ENCODE measurements around the gene CD2BP2. TPM values are rescaled to one million over a fixed set of nuclear protein-coding genes. Genes with fewer than 3 reads are reported as not detected.
A peak's percentile ranks its signal among the peaks of the same experiment; 100 is the strongest.
"Not testable (repeated sequence)": the region's sequence is repeated elsewhere in the genome, so short reads cannot be mapped to it uniquely, and the experiment has no call there.

Gene CD2BP2
- total RNA-seq, 1 donor = 18.6 TPM

- DNase-seq (ENCODE audit: low read depth in 2 of 3, low spot score in 2 of 3) = no peak
These were observed 7.0 kb downstream of the CD2BP2 start for GRCh38 chr16:30348113-30348512.

- DNase-seq (ENCODE audit: low read depth in 2 of 3, low spot score in 2 of 3) = no peak
These were observed 8.8 kb downstream of the CD2BP2 start for GRCh38 chr16:30346286-30346685.

- not testable (repeated sequence) for DNase-seq (ENCODE audit: low read depth in 2 of 3, low spot score in 2 of 3)
These were observed 11.7 kb downstream of the CD2BP2 start for GRCh38 chr16:30343491-30343820.

- DNase-seq (ENCODE audit: low read depth in 2 of 3, low spot score in 2 of 3) = no peak
These were observed 12.2 kb downstream of the CD2BP2 start for GRCh38 chr16:30342751-30343490.

GRCh38 chr16:30341971-30342370, 13.1 kb downstream of the CD2BP2 start:
- not testable (repeated sequence) for DNase-seq (ENCODE audit: low read depth in 2 of 3, low spot score in 2 of 3)

- no peak for DNase-seq (ENCODE audit: low read depth in 2 of 3, low spot score in 2 of 3)
These were observed 14.5 kb downstream of the CD2BP2 start for GRCh38 chr16:30340621-30341020.

- not testable (repeated sequence) for DNase-seq (ENCODE audit: low read depth in 2 of 3, low spot score in 2 of 3)
These were observed 16.4 kb downstream of the CD2BP2 start for GRCh38 chr16:30338715-30339114.

GRCh38 chr16:30337964-30338357, 17.1 kb downstream of the CD2BP2 start:
- DNase-seq (ENCODE audit: low read depth in 2 of 3, low spot score in 2 of 3) = not testable (repeated sequence)

GRCh38 chr16:30335598-30336474, 19.3 kb downstream of the CD2BP2 start:
- no peak for DNase-seq (ENCODE audit: low read depth in 2 of 3, low spot score in 2 of 3)

GRCh38 chr16:30335028-30335597, 20.0 kb downstream of the CD2BP2 start:
- DNase-seq (ENCODE audit: low read depth in 2 of 3, low spot score in 2 of 3) = peak; percentile 57 to 81 (median 72)

GRCh38 chr16:30334473-30334989, 20.6 kb downstream of the CD2BP2 start:
- peak; percentile 50 to 80 (median 71) for DNase-seq (ENCODE audit: low read depth in 2 of 3, low spot score in 2 of 3)

- not testable (repeated sequence) for DNase-seq (ENCODE audit: low read depth in 2 of 3, low spot score in 2 of 3)
These were observed 30.9 kb downstream of the CD2BP2 start for GRCh38 chr16:30324220-30324619.

- DNase-seq (ENCODE audit: low read depth in 2 of 3, low spot score in 2 of 3) = not testable (repeated sequence)
These were observed 36.5 kb downstream of the CD2BP2 start for GRCh38 chr16:30318647-30319046.

GRCh38 chr16:30310937-30311336, 44.2 kb downstream of the CD2BP2 start:
- not testable (repeated sequence) for DNase-seq (ENCODE audit: low read depth in 2 of 3, low spot score in 2 of 3)

GRCh38 chr16:30309255-30309654, 45.9 kb downstream of the CD2BP2 start:
- DNase-seq (ENCODE audit: low read depth in 2 of 3, low spot score in 2 of 3) = not testable (repeated sequence)

Other genes with a start within 250 kb of the CD2BP2 start
- gene GDPD3, start 241.8 kb downstream of the CD2BP2 start, total RNA-seq = 1.1 TPM
- 46.9 TPM for gene MAPK3, start 232.1 kb downstream of the CD2BP2 start, total RNA-seq
- 246 TPM for gene CORO1A, start 171.7 kb downstream of the CD2BP2 start, total RNA-seq
- 49.8 TPM for gene BOLA2B, start 161.6 kb downstream of the CD2BP2 start, total RNA-seq
- 59.2 TPM for gene SLX1A, start 161.4 kb downstream of the CD2BP2 start, total RNA-seq
- gene SULT1A3, start 156.1 kb downstream of the CD2BP2 start, total RNA-seq = 12.1 TPM
- gene NPIPB13, start 106.8 kb downstream of the CD2BP2 start, total RNA-seq = 1.9 TPM
- gene TBC1D10B, start 15.2 kb upstream of the CD2BP2 start, total RNA-seq = 40.9 TPM
- gene MYL11, start 19.5 kb upstream of the CD2BP2 start, total RNA-seq = 9.2 TPM
- gene SEPTIN1, start 27.3 kb upstream of the CD2BP2 start, total RNA-seq = 38.2 TPM
- 17.8 TPM for gene ZNF48, start 40.1 kb upstream of the CD2BP2 start, total RNA-seq
- gene ZNF771, start 52.3 kb upstream of the CD2BP2 start, total RNA-seq = 9.2 TPM
- 40.4 TPM for gene DCTPP1, start 74.7 kb upstream of the CD2BP2 start, total RNA-seq
- 18.9 TPM for gene SEPHS2, start 90.6 kb upstream of the CD2BP2 start, total RNA-seq
- gene ITGAL, start 117.4 kb upstream of the CD2BP2 start, total RNA-seq = 29.4 TPM
- 49.3 TPM for gene ZNF768, start 171.3 kb upstream of the CD2BP2 start, total RNA-seq
- 20.7 TPM for gene ZNF747, start 179.6 kb upstream of the CD2BP2 start, total RNA-seq
- gene ZNF764, start 203.1 kb upstream of the CD2BP2 start, total RNA-seq = 16.7 TPM
- 12.1 TPM for gene ZNF688, start 216.4 kb upstream of the CD2BP2 start, total RNA-seq
- gene ZNF785, start 230.4 kb upstream of the CD2BP2 start, total RNA-seq = 15.3 TPM